Measurements from ENCODE around the gene IPMK. TPM values are rescaled to one million over a fixed set of nuclear protein-coding genes. Genes with fewer than 3 reads are reported as not detected.

The IPMK gene
- total and polyA plus RNA-seq, 2 of the 8 experiments (the other 6 are each of a cell fraction or from before 2014, with no cell fraction given): 1.3 to 7.8 TPM

DNA sequence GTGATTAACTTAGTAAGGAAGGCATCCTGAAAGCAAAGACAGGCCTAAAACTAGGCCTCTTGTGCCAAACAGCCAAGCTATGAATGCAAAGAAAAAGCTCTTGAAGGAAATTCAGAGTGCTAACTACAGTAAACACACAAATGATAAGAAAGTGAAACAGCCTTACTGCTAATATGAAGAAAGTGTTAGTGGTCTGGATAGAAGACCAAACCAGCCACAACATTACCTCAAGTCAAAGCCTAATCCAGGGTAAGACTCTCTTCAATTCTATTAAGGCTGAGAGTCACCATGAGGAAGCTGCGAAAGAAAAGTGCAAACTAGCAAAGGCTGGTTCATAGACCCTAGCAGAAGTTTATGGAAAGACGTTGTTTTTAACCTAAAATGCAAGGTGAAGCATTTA lies 66.0 kb downstream of the IPMK start (continued):
- no peak for TF ChIP-seq CBX8 (IDR thresholded peaks at IDR 0.05; ENCODE audit: borderline replicate concordance, low read depth, low read length)
- TF ChIP-seq POU5F1 (IDR thresholded peaks at IDR 0.05; ENCODE audit: low read depth, low read length): no peak
- TF ChIP-seq NRF1 (IDR thresholded peaks at IDR 0.05; ENCODE audit: low read depth, low read length): no peak
- TF ChIP-seq JUND (IDR thresholded peaks at IDR 0.05; ENCODE audit: low read length): no peak

All from H1 (cell line).